HG02642 (cell line): ENCODE measurements around the gene LRRC7.

Experiments
- ATAC-seq: cut with Tn5 transposase; IDR thresholded peaks from one replicate; pipeline ENCODE4 v1.9.1; 2021; ENCODE audit warnings: mild to moderate bottlenecking; ENCODE audit not compliant: unreplicated experiment, poor library complexity

Gene LRRC7

DNA sequence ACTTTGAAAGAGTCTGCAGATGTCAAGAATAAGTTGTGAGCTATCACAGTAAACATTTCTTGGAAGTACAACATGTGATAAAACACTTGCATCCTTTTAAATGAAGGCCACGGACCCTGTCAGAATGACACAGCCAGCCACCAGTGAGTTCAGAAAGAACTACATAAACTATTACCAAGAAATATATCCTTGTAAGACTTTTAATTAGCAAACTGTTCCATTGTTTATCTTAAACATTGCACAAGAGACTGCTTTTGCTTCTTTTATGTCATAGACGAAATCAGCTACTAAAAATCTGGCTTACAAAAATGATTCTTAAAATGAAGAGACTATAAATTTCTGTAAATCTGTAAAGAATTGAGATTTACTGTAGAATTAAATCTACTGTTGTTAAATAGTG lies 17.9 kb downstream of the LRRC7 start:
- ATAC-seq: no peak

DNA sequence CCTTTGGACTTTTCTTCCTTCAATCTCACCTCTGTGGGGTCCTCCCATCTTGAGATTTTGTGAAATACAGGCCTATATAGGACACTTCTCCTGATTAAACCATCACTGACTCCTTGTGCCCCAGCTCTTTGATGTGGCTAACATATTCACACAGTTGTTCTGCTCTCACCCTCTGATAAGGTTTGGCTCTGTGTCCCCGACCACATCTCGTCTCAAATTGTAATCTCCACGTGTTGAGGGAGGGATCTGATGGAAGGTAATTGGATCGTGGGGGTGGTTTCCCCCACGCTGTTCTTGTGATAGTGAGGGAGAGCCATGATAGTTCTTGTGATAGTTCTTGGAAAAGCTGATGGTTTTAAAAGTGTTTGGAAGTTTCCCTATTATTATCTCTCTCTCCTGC lies 19.7 kb downstream of the LRRC7 start:
- ATAC-seq: no peak

DNA sequence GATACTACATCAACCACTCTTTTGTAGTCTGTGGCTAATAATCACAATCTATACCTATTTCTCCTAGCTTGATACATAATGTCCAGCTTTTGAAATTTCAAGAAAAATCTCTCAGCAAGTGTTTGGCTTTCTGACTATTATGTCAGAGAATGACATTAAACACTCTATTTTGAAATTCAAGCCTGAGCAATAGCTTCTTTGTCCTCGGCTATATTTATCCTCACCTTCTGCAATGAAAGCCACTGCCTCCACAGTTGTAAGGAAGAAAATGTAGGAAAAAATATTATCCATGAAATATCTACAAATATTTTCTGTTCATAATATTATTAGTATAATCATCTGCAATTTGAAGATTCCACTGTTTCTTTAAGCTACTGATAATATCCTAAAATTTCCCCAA lies 22.1 kb downstream of the LRRC7 start:
- ATAC-seq: no peak

DNA sequence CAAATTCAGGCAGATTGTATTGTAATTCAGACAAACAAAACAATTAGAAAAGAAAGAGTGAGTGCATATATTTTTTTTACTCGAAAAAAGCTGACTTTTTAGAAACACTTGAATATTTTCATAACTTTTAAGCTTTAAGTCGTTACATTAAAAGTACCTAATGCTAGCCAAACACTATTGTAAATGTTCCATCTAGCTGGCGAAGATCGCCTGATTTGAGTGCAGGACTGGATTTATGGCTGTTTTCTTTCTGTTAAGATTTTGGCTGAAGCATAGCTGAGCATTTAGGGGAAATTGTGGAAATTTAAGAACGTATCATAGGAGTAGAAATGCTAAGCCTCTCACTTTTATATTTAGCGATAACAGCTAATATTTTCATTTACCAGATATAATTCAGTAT lies 24.6 kb downstream of the LRRC7 start:
- ATAC-seq: no peak

DNA sequence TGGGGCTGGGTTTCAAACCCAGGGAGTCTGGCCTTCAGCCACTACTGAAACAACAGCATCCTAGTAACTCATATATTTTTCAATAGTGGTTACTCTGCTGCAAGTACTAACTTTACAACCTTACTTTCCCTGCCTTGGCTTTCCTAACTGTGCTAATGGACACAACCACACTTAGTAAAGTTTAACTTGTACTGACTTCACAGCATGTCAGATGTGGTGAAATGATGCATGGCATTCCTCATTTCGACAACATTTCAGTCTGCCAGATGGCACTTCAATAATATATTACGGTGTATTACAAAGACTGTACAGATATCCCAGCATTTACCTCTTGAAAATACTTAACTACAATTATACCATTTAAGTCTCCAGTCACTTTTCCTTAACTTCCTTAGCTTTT lies 27.8 kb downstream of the LRRC7 start:
- no peak for ATAC-seq

DNA sequence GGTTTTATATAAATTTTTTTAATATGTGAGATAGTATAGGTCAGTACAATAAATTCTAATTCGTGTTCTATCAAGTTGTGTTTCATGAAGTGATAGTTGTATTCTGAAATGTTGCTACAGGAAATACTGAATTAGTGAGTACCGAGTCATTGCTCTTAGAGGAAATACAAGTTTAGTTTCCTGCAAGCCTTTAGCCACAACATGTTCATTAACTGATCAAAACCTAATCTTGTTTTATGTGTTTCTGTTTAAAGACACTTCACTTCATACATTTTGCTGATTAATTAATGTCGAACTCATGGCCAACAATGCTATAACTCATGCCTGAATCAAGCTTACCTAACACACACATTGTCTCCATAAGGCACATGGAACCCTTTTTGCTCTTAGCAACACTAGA lies 43.6 kb downstream of the LRRC7 start:
- no peak for ATAC-seq

DNA sequence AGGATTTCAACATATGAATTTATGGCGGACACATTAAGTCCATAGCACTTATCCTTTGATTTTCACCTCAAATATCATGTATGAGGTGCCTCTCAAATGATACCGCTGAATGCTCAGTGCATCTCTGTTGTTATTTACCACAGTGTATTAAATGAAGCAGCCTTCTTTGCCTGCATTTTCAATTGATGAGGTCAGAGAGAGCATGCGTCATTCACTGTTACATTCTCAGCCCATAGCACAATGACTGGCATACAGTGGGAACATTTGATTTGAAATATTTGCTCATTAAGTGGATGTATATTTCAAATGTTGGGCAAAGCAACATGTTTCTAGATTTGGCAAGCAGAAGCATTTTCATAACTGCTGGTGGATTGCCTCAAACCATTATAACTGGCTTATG lies 45.7 kb downstream of the LRRC7 start:
- no peak for ATAC-seq

DNA sequence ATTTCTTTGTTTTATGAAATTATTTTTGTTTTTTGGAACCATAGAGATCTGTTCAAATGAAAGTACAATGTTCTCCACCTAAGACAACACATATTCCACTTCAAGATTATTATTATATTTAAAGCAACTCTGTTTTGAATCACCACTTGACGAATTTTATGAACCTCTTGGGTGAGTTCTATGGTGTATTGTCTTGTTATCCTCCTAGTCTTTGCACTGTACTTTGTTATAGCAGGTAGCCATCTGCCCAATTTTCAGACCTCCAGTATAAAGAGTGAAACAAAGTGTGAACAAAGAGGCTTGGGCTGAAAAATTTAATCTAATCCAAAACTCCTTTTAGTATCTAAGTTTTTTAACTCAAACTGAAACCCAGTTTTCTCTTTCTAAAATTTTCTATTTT lies 71.0 kb downstream of the LRRC7 start:
- no peak for ATAC-seq

DNA sequence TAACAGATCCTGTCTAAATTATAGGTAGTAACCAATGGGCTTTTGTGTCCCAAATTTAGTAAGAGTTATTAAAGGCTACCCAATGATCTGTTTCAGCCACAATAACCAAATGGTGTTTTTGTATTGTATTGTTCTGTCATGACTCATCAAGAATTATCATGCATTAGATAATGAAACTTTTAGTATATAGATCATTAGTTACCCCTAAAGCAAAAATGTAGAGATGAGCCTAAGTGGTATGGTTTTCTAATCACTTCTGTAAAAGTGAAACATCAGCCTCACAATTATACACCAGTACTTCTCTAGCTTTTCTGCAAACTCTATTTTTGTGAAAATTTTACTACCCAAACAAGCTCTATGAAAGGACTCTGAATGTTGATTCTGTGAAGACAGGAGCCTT lies 71.4 kb downstream of the LRRC7 start:
- no peak for ATAC-seq

DNA sequence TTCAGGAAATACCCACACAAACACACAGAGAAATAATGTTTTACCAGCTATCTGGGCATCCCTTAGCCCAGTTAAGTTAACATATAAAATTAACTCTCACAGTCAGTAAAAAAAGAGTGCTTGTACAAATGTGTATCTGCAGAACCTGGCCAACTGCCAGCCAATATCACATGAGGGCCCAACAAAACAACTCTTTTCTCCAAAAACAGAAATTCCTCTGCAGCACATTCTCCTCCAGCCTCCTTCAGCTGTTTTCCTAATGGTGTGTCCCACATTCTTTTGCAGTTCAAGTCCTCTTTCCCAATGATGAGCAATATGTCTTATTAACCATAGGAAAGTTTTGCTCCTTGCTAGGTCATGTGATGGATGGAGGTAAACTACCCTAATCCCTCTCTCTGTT lies 75.5 kb downstream of the LRRC7 start:
- no peak for ATAC-seq

DNA sequence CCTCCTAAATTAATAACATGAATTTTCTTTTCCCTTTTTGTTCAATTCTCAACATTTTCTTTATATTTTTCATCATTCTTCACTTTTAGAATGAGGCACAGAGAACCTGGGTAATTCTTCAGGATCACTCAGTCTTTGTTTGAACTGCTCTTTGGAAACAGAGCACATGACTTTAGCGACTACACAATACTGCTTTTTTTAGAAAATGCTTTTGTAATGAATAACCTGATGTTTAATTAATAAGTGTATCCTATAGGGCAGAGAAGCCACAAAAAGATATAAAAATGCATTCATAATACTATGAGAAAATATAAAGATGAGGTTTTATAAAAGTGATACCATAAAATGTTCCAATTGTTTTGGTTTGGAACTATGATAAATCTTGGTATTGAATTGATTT lies 77.8 kb downstream of the LRRC7 start:
- no peak for ATAC-seq

DNA sequence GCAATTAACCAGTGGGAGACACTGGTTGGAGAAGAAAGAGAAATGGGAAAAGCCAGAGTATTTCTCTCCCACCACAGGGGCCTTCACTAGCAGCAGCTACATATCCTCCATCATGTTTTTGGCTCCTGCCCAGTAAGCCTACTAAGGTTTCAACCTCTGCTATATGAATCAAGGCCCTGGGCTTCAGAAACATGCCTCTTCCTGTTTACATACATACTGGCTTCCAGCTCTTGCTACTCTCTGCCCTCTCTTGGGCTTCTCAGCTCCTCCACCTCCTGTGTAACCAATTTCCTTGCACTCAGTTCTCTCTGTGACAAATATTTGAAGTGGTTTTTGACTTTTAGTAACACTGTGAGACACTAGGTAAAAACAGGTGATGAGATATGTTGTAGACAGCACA lies 80.8 kb downstream of the LRRC7 start:
- no peak for ATAC-seq

DNA sequence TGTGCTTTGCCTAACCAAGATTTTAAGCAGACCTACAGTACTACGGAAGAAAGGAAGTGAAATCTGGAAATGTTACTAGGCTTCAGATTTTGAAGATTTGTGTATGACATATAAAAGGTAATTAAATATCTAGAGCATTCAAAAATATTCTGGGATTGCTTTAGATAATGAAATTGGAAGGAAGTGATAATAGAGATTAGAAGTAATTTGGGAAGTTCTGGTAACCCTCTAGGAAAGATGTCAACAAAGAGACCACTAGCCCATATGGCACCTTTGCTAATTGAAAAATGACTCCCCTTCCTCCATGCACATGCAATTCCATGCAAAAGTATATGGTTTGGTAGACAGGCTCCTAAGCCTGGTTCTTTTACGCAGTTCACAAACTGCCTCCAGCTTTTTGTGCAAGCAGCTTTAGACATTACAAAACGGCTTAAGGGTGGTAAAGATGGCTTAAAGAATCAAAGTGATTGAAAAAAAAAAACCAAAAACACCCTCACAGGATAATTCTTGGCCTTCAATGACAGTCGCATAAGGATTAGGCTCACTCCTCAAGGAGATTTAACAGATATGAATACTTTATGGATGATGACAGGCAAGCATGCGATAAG lies 81.8 kb downstream of the LRRC7 start:
- no peak for ATAC-seq

DNA sequence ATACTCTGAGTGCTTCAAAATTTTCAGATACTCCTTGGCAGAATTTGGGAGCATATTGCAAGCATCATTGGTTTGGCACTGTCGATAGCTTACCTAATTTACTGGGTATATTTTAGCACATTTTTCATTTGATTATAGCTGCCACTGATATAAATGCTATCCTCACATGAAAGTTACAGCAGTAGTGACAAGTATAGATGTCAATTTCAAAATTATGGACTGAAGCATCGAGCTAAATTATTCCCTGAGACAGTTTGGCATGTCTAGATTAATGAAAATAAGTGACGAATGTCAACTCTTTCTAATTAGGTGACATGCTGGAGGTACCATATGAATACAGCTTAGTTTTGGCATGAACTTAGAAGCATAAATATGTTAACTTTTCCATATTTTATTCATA lies 83.1 kb downstream of the LRRC7 start:
- ATAC-seq: no peak

DNA sequence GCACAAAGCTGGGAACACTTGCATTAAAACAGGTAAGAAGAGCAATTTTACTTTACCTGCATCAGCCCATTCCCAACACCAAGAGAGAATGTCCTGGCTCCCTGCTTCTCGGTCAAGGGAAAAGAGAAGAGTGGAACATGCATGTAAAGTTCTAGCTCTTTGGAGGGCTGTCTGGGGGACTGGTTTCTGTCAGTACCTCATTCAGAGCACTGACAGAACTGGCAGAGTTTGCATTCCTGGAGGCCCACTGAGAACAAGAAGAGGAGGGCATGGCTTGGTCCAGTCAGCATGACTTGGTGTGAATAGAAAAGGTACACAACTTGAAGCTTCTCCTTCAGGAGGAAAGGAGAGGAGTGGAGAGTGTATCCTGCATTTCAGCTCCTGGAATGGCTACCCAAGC lies 83.9 kb downstream of the LRRC7 start:
- ATAC-seq: no peak

DNA sequence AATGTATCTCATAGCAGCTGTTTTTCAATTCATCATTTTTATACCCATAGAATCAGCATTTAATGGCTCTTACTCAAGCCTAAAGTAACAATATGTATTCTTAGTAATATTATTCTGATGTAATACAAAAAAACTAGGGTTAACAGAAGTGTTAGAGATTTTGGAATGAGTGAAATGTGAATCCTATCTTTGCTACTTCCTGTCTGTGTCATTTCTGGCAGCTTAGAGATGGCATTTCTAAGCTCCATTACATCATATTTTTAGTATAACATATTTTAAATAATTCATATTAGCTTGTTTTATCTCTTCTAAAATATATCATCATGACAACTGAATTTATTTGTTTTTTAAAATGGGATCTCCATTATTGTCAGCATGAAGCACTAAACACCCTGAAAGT lies 90.2 kb downstream of the LRRC7 start:
- ATAC-seq: no peak

DNA sequence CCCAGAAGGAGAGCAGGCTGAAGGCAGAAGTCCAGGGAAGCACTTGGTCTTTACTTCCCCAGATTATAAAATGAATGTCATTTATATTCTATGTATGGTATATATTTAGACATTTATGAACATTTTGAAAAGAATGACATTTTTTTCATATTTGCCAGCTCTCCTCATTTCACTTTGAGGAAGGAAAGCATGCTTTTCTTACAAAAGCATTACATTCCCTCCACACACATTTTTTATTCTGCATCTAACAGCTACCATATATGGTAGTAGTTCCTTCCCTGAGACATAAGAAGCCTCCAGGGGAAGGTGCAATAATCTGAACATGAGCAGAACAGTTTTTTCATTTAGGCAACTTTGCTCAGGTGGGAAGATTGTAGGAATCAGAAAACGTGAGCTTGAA lies 94.0 kb downstream of the LRRC7 start:
- ATAC-seq: no peak

DNA sequence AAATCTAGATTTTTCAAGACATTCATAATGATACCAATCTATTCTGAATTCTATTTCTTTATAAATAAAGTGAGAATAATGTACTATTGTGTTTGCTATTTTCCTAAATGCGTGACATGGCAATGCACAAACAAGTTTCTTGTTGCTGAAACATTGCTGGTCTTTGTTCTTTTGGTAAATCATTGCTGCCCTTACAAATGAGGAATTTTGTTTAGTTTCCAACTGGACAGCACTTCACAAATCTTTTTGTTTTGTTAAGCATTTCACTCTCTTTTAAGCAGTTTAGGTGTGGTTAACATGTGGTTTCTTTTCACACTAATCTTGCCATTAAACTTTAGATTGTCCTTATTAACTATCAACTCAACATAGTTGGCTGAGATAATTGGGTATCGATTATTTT lies 94.6 kb downstream of the LRRC7 start:
- no peak for ATAC-seq

DNA sequence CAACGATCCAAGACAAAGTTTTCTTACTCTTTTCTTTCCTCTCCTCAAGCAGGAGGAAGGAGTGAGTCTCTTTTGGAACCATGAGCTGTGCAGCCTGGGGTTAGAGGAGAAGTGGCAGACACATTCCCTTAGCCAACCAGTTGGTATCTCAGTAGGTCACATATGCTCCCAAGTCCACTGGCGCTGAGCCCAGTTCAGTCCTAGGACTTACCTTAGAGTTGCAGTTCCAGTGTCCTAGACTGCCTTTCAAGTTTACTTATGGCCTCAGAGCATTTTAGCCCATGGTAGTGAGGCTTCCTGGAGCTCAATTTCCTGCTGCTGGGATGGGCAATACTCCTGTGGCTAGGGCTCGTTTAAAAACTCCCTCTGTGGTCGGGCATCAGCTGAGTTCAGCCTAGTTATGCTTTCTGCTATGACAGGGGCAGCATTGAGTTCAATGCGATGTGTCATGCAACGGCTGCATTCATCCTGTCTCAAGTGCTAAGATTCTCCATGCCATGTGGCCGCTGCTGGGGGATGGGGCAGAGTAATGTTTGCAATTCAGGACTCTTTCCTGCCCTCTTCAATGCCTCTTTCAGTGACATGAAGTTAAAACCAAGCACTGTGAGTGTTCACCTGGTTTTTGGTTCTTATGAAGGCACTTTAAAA lies 103.8 kb downstream of the LRRC7 start:
- no peak for ATAC-seq

DNA sequence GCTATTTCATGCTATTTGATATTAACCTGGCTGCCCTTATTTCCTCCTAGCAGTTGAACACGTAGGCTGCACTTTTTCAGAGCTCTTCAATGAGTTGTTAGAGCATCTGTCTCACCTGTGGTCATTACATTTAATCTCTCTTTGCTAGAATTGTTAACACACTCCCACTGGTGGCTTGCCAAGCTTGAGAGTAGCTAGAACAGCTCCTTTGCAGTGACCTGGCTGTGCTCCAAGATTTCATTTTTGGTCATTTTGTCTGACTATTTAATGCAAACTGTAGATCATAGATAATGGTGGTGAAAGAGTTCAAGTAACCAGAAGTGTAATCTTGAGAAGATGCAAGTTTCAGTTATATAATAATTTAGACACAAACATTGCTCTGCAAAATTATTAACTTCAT lies 105.6 kb downstream of the LRRC7 start:
- no peak for ATAC-seq

DNA sequence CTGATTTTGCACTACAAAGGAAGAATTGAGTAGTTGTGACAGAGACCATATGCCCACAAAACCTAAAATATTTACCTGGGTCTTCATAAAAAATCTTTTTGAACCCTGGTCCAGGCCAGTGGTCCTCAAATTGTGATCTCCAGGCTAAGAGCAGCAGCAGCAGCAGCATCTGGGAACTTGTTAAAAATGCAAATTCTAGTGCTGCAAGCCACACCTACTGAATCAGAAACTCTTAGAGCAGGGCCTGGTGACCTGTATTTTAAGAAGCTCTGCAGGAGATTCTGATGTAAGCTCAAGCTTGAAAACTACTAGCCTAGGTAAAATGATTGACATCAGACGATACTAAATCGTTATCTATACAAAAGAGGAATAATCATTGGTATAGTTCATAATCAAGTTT lies 112.2 kb downstream of the LRRC7 start:
- ATAC-seq: no peak

DNA sequence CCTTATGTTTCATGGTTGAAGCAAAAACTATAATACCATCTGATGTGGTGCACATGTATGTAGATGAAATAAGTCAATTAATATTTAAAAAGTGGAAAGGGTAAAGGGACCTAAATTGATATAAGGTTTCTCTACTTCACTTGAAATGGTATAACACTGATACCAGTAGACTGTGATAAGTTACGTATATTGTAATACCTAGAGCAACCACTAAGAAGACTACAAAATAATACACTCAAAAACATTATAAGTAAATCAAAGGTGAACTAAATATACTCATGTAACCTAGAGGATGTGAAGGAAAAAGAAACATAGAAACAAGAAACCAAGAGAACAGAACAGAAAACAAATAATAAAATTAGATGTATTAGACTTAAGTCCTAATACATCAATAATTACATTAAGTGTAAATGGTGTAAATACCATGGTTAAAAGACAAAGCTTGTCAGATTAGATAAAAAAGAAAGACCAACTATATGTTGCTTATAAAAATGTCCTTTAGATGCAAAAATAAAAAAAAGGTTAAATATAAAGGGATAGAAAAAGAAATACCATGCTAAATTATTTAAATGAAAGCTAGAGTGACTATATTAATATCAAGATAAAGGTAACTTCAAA lies 118.8 kb downstream of the LRRC7 start:
- ATAC-seq: no peak
